ENCODE measurements around the gene LLGL1. TPM values are rescaled to one million over a fixed set of nuclear protein-coding genes. Genes with fewer than 3 reads are reported as not detected.

The LLGL1 gene
- total RNA-seq, 2 donors from 2014 or later = 6.6 to 11.4 TPM

- TF ChIP-seq CTCF (IDR thresholded peaks at IDR 0.05) (no peak), POLR2A (IDR thresholded peaks at IDR 0.05) (no peak)
- Histone ChIP-seq H3K4me1 (peaks cover 49% of the 10 kb centered on the region), H3K4me3 (peak overlapping the region; percentile 49 to 94), H3K27ac (peak overlapping the region; percentile 89 to 99 (median 97)), H3K36me3 (replicated peaks in 1 of 2; ENCODE audit: insufficient read depth in 1 of 2, low read depth in 2 of 2) (peaks cover 14 to 24% of the 10 kb centered on the region in 2 donors), H3K9me3 (no peaks in the 10 kb centered on the region), H3K27me3 (no peaks in the 10 kb centered on the region)
- peak; percentile 31 for ATAC-seq
- peak; percentile 72 to 83 (median 78) for DNase-seq
- 1 to 7% methylated on average over 3 to 16 of the region's 16 CpGs for WGBS, 2 donors
- intact Hi-C loops (cut with DNase I) = no loop called here
Observed at GRCh38 chr17:18257982-18258355, 32.5 kb downstream of the LLGL1 start.

GRCh38 chr17:18258356-18259038 is 33.1 kb downstream of the LLGL1 start, which contains the start of gene FLII:
FLII (minus strand) TSS chr17:18258738; CDS start chr17:18258690, 48 bp downstream.
- TF ChIP-seq POLR2A (IDR thresholded peaks at IDR 0.05) (peak; percentile 66 to 76 (median 69)), CTCF (IDR thresholded peaks at IDR 0.05) (peak in 1 of 7 experiments; percentile 9)
- peaks cover 51% of the 10 kb centered on the region for H3K4me1 ChIP-seq
- no peaks in the 10 kb centered on the region for H3K27me3 ChIP-seq
- H3K9me3 ChIP-seq = no peaks in the 10 kb centered on the region
- intact Hi-C loops (cut with DNase I) = no loop called here
- H3K36me3 ChIP-seq (replicated peaks in 1 of 2; ENCODE audit: insufficient read depth in 1 of 2, low read depth in 2 of 2) = peaks cover 10 to 20% of the 10 kb centered on the region in 2 donors
- ATAC-seq = peak; percentile 49
- peak; percentile 45 to 68 (median 60) for DNase-seq
- peak within 1 kb of the TSS; percentile 49 to 94 for H3K4me3 ChIP-seq
- WGBS, 2 donors = 0 to 1% methylated on average over 9 to 71 of the region's 71 CpGs
- H3K27ac ChIP-seq = peak within 1 kb of the TSS; percentile 89 to 99 (median 97)

- TF ChIP-seq POLR2A (IDR thresholded peaks at IDR 0.05) (no peak), CTCF (IDR thresholded peaks at IDR 0.05) (no peak)
- peaks cover 51% of the 10 kb centered on the region for H3K4me1 ChIP-seq
- H3K9me3 ChIP-seq = no peaks in the 10 kb centered on the region
- H3K4me3 ChIP-seq = no peak overlapping the region
- peak overlapping the region; percentile 91 to 98 (median 94) for H3K27ac ChIP-seq
- DNase-seq = peak in 1 of 4 donors; percentile 30
- H3K27me3 ChIP-seq = no peaks in the 10 kb centered on the region
- WGBS, 2 donors = 58 to 60% methylated on average over 18 to 22 of the region's 22 CpGs
- intact Hi-C loops (cut with DNase I) = no loop called here
- no peak for ATAC-seq
- peaks cover 10 to 13% of the 10 kb centered on the region in 2 donors for H3K36me3 ChIP-seq (replicated peaks in 1 of 2; ENCODE audit: insufficient read depth in 1 of 2, low read depth in 2 of 2)
Observed at GRCh38 chr17:18259621-18260331, 34.3 kb downstream of the LLGL1 start.

GRCh38 chr17:18260332-18261145 is 35.1 kb downstream of the LLGL1 start, which contains the start of gene MIEF2:
MIEF2 (plus strand) TSS chr17:18260662; CDS start chr17:18262721, 2,059 bp downstream.
- no peaks in the 10 kb centered on the region for H3K27me3 ChIP-seq
- peak within 1 kb of the TSS; percentile 91 to 98 (median 94) for H3K27ac ChIP-seq
- peaks cover 51% of the 10 kb centered on the region for H3K4me1 ChIP-seq
- intact Hi-C loops (cut with DNase I) = no loop called here
- peak in 1 of 7 experiments; percentile 1 for TF ChIP-seq CTCF (IDR thresholded peaks at IDR 0.05)
- peak; percentile 45 to 71 (median 59) for TF ChIP-seq POLR2A (IDR thresholded peaks at IDR 0.05)
- ATAC-seq = peak; percentile 86
- peak within 1 kb of the TSS; percentile 44 to 57 for H3K4me3 ChIP-seq
- 0 to 1% methylated on average over 14 to 72 of the region's 72 CpGs for WGBS, 2 donors
- peak; percentile 96 to 98 (median 97) for DNase-seq
- no peaks in the 10 kb centered on the region for H3K9me3 ChIP-seq
- peaks cover 10 to 12% of the 10 kb centered on the region in 2 donors for H3K36me3 ChIP-seq (replicated peaks in 1 of 2; ENCODE audit: insufficient read depth in 1 of 2, low read depth in 2 of 2)

Measured in body of pancreas (tissue), 4 donors.